Mesothelial cell of epicardium (in vitro differentiated cells): Measurements from ENCODE around the gene SLC51B. TPM values are rescaled to one million over a fixed set of nuclear protein-coding genes. Genes with fewer than 3 reads are reported as not detected.
"Not testable (repeated sequence)": the region's sequence is repeated elsewhere in the genome, so short reads cannot be mapped to it uniquely, and the experiment has no call there.

Experiments used
- DNase-seq, 2 experiments: peaks; one replicate each; pipeline ENCODE4 v3.0.0; 2021; ENCODE audit warnings: low spot score in 2 of 2; ENCODE audit not compliant: unreplicated experiment in 2 of 2
- H3K27ac Mint-ChIP-seq: 2 replicates; pipeline ENCODE4 v1.8.0; 2021; ENCODE audit warnings: mixed read lengths
- H3K27me3 Mint-ChIP-seq: 2 replicates; pipeline ENCODE4 v1.8.0; 2021; ENCODE audit warnings: low read depth, mixed read lengths
- H3K36me3 Mint-ChIP-seq: 2 replicates; pipeline ENCODE4 v1.8.0; 2021; ENCODE audit warnings: mixed read lengths
- H3K4me1 Mint-ChIP-seq: 2 replicates; pipeline ENCODE4 v1.8.0; 2021; ENCODE audit warnings: mixed read lengths
- H3K4me3 Mint-ChIP-seq: 2 replicates; pipeline ENCODE4 v1.8.0; 2021; ENCODE audit warnings: mild to moderate bottlenecking, moderate library complexity, mixed read lengths
- H3K9me3 Mint-ChIP-seq: 2 replicates; pipeline ENCODE4 v1.8.0; 2021; ENCODE audit warnings: mixed read lengths
- CTCF ChIP-seq: fragments of 200-600 bp; sonication (generic); IDR thresholded peaks from one replicate; pipeline ENCODE4 v1.5.0; 2021; ENCODE audit warnings: antibody characterized with exemption; ENCODE audit not compliant: unreplicated experiment
- total RNA-seq: library from RNA; stranded (reverse); gene quantifications from 3 replicates; pipeline ENCODE4 v1.2.1, GENCODE V29; 2021

SLC51B gene
- total RNA-seq, 1 donor from 2014 or later = not detected

DNA sequence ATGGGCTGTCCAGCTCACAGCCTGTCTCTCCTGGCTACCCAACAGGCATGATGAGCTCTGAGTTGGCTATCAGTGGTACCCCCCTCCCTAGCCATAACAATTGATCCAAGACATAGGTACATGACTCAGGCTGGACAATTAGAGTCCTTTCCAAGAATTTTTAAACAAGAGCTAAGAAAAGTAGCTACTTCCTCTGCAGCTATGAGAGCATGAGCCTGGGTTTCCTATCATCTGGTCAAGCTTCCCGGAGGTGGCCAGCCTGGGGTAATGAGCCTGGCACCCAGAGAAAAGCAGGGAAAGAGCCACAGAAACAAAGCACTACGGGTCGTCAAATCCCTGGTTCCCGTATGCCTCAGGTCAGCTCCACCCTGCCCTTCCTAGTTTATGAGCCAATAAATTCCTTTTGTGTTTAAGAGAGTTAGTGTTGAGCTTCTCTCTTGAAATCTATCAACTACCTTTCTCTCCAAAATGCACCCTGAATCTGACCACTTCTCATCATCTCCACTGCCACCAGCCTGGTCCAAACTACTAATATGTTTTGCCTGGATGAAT lies 2.3 kb upstream of the SLC51B start:
- no peak overlapping the region for H3K4me3 Mint-ChIP-seq
- no peaks in the 10 kb centered on the region for H3K27me3 Mint-ChIP-seq
- H3K9me3 Mint-ChIP-seq = no peaks in the 10 kb centered on the region
- no peak for DNase-seq
- no peaks in the 10 kb centered on the region for H3K36me3 Mint-ChIP-seq
- peaks cover 1% of the 10 kb centered on the region for H3K4me1 Mint-ChIP-seq
- TF ChIP-seq CTCF = no peak
- H3K27ac Mint-ChIP-seq = no peak overlapping the region

DNA sequence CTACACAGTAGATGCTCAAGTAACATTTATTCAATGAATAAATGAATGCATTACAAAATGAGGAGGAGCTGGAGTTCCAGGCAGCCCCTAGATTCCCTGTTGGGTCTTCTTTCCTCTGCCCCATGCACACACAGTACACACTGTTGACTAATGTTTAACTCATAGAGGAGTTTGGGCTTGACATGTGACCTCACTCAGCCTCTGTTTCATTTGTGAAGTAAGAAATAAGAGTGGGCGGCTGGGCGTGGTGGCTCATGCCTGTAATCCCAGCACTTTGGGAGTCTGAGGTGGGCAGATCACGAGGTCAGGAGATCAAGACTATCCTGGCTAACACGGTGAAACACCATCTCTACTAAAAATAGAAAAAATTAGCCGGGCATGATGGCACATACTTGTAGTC lies 969 bp upstream of the SLC51B start:
- not testable (repeated sequence) for H3K27me3 Mint-ChIP-seq, H3K4me3 Mint-ChIP-seq, H3K36me3 Mint-ChIP-seq, H3K9me3 Mint-ChIP-seq, DNase-seq, H3K4me1 Mint-ChIP-seq, H3K27ac Mint-ChIP-seq

- DNase-seq = no peak
- TF ChIP-seq CTCF = no peak
- H3K27ac Mint-ChIP-seq = no peak overlapping the region
- H3K4me1 Mint-ChIP-seq = peaks cover 14% of the 10 kb centered on the region
- no peaks in the 10 kb centered on the region for H3K36me3 Mint-ChIP-seq
- H3K9me3 Mint-ChIP-seq = no peaks in the 10 kb centered on the region
- no peak overlapping the region for H3K4me3 Mint-ChIP-seq
- H3K27me3 Mint-ChIP-seq = no peaks in the 10 kb centered on the region
Observed at GRCh38 chr15:65048241-65048640, 3.1 kb downstream of the SLC51B start.

GRCh38 chr15:65049418-65049840 lies 4.2 kb downstream of the SLC51B start:
- Mint-ChIP-seq H3K36me3 (no peaks in the 10 kb centered on the region), H3K27me3 (no peaks in the 10 kb centered on the region), H3K4me3 (peak overlapping the region; percentile 43), H3K4me1 (peaks cover 14% of the 10 kb centered on the region), H3K27ac (peak overlapping the region; percentile 21), H3K9me3 (no peaks in the 10 kb centered on the region)
- peak; percentile 75 to 80 for DNase-seq
- TF ChIP-seq CTCF = no peak

DNA sequence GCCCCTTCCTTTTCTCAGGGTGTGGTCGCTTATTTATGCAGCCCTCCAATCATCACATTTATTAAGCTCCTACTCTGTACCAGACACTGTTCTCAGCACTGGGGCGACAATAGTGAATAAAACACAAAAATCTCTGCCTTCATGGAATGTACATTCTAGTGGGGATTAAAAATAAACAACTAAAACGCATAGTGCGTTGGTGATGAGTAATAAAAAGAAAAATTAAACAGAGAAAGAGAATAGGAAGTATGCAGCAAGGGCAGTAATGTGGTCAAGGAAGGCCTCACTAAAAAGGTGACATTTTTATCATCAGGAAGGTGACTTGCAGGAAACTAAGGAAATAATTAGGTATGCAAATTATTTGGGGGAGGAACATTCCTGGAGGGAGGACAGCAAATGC lies 5.1 kb downstream of the SLC51B start:
- TF ChIP-seq CTCF = no peak

DNA sequence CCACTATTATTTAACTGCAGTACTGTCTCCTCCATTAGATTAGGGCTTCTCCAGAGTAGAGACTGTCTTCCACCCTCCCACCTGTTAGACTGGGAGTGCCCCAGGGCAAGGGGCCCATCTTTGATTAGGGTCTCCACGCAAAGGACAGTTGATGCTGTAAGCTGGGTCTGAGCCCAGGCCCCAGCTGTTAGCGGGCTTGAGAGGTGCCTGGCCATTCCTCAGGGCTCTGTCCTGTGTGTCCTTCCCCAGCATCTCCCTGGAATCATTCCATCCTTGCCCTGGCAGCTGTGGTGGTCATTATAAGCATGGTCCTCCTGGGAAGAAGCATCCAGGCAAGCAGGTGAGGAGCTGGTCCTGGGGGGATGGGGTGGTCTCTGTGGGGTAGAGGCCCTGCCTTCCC lies 6.1 kb downstream of the SLC51B start:
- TF ChIP-seq CTCF = no peak
- DNase-seq = no peak
- Mint-ChIP-seq H3K27me3 (no peaks in the 10 kb centered on the region), H3K9me3 (no peaks in the 10 kb centered on the region), H3K27ac (no peak overlapping the region), H3K4me3 (no peak overlapping the region), H3K36me3 (no peaks in the 10 kb centered on the region), H3K4me1 (peaks cover 14% of the 10 kb centered on the region)

More for the DNA sequence above, 5.1 kb downstream of the SLC51B start:
- no peak overlapping the region for H3K27ac Mint-ChIP-seq
- no peaks in the 10 kb centered on the region for H3K9me3 Mint-ChIP-seq
- no peaks in the 10 kb centered on the region for H3K27me3 Mint-ChIP-seq
- H3K36me3 Mint-ChIP-seq = no peaks in the 10 kb centered on the region
- DNase-seq = no peak
- no peak overlapping the region for H3K4me3 Mint-ChIP-seq
- H3K4me1 Mint-ChIP-seq = peaks cover 14% of the 10 kb centered on the region
